Transverse colon (tissue), 4 donors: ENCODE results near the gene MEGF11.

Experiments
- POLR2AphosphoS5 ChIP-seq, 3 donors: sonication (generic); formaldehyde crosslinking; IDR thresholded peaks; one replicate each; pipeline ENCODE4 v1.6.1; 2016; ENCODE audit warnings: antibody characterized with exemption in 3 of 3
- TF ChIP-seq, protein P1 (sequence below), 5 experiments: fragments of 200-600 bp in 3 of 5; fragments of 450-650 bp in 2 of 5; sonication (generic) in 3 of 5; IDR thresholded peaks; 1 replicate in 2 of 5; 2 replicates in 3 of 5; pipeline ENCODE4 v1.5.1; 2016 to 2017; ENCODE audit warnings: antibody characterized with exemption in 5 of 5, inconsistent platforms in 3 of 5, mild to moderate bottlenecking in 2 of 5, moderate library complexity in 1 of 5

DNA sequence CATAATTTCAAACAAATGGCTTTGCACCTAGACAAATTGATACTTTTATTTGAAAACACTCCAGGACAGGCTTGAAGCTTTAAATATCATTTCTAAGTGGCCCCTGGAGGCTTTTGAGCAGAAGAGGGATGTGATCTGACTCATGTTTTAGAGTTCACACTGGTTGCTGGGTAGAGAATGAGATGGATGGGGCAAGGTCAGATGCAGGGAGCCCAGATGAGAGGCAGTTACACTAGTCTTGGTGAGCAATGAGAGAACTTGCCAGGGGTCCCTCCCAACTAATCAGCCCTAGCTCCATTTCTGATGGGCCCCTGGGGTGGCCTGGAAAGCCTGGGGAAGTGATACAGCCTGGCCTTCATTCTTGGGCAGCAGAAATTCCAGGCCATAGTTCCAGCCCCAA, 190.4 kb downstream of the MEGF11 start:
- no peak for TF ChIP-seq POLR2AphosphoS5 (IDR thresholded peaks at IDR 0.05)
- TF ChIP-seq, protein P1, sequence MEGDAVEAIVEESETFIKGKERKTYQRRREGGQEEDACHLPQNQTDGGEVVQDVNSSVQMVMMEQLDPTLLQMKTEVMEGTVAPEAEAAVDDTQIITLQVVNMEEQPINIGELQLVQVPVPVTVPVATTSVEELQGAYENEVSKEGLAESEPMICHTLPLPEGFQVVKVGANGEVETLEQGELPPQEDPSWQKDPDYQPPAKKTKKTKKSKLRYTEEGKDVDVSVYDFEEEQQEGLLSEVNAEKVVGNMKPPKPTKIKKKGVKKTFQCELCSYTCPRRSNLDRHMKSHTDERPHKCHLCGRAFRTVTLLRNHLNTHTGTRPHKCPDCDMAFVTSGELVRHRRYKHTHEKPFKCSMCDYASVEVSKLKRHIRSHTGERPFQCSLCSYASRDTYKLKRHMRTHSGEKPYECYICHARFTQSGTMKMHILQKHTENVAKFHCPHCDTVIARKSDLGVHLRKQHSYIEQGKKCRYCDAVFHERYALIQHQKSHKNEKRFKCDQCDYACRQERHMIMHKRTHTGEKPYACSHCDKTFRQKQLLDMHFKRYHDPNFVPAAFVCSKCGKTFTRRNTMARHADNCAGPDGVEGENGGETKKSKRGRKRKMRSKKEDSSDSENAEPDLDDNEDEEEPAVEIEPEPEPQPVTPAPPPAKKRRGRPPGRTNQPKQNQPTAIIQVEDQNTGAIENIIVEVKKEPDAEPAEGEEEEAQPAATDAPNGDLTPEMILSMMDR (IDR thresholded peaks at IDR 0.05) = no peak
